H1 (cell line): ENCODE measurements around the gene PGAP2. TPM values are rescaled to one million over a fixed set of nuclear protein-coding genes. Genes with fewer than 3 reads are reported as not detected.

Experiments
- CTCF ChIA-PET: fragments of 300-600 bp; sonication (Branson Sonifier 250); formaldehyde crosslinking; loops from one replicate; lab custom pipeline; 2021; ENCODE audit not compliant: partially characterized antibody; lab: Charles Lee
- POLR2A ChIA-PET: fragments of 300-600 bp; sonication (Branson Sonifier 250); formaldehyde crosslinking; loops from one replicate; lab custom pipeline; 2021; ENCODE audit warnings: inconsistent platforms; ENCODE audit not compliant: partially characterized antibody; lab: Charles Lee
- DNase-seq, 2 experiments: peaks; one replicate each; pipeline versions ENCODE4 v3.0.0 to v3.0.0-alpha.2; 2010 to 2022; ENCODE audit warnings: low spot score in 2 of 2, low read depth in 1 of 2, mixed read lengths in 1 of 2
- FAIRE-seq: peaks from 2 replicates; lab custom pipeline; 2011; peaks lifted over from hg19 to GRCh38; lab: Jason Lieb, UNC
- H2AFZ ChIP-seq: 2 replicates; pipeline ENCODE4 v1.8.1; 2012; ENCODE audit warnings: low read length, inconsistent platforms
- H2AK5ac ChIP-seq: 2 replicates; pipeline ENCODE4 v1.6.1; 2013; ENCODE audit warnings: low read depth, low read length
- H2BK120ac ChIP-seq: replicated peaks from 2 replicates; pipeline ENCODE3; 2013; ENCODE audit warnings: low read depth, low read length, inconsistent platforms
- H2BK12ac ChIP-seq: 2 replicates; pipeline ENCODE4 v1.6.1; 2013; ENCODE audit warnings: low read depth, low read length
- H2BK15ac ChIP-seq: 2 replicates; pipeline ENCODE4 v1.6.1; 2013; ENCODE audit warnings: low read length
- H2BK20ac ChIP-seq: 2 replicates; pipeline ENCODE4 v1.6.1; 2013; ENCODE audit warnings: low read length
- H2BK5ac ChIP-seq: 2 replicates; pipeline ENCODE4 v1.6.1; 2013; ENCODE audit warnings: low read depth, low read length
- H3K14ac ChIP-seq: 2 replicates; pipeline ENCODE4 v1.6.1; 2013; ENCODE audit warnings: inconsistent platforms; ENCODE audit not compliant: insufficient read length
- H3K18ac ChIP-seq: 2 replicates; pipeline ENCODE4 v1.6.1; 2013; ENCODE audit warnings: low read length; ENCODE audit errors: extremely low read depth
- H3K23ac ChIP-seq: 2 replicates; pipeline ENCODE4 v1.6.1; 2013; ENCODE audit warnings: inconsistent platforms; ENCODE audit not compliant: insufficient read length
- H3K23me2 ChIP-seq: 2 replicates; pipeline ENCODE4 v1.6.1; 2013; ENCODE audit warnings: low read depth, low read length
- H3K27ac ChIP-seq: 2 replicates; pipeline ENCODE4 v1.6.1; 2011; ENCODE audit warnings: low read depth, low read length, inconsistent platforms
- H3K27me3 ChIP-seq, 4 experiments: replicated peaks in 1 of 4; 1 replicate in 1 of 4; 2 replicates in 3 of 4; pipeline versions ENCODE4 v1.6.1 to v1.8.1; 2011 to 2013; ENCODE audit warnings: low read length in 3 of 4, mild to moderate bottlenecking in 3 of 4, inconsistent platforms in 2 of 4, mixed read lengths in 2 of 4, moderate library complexity in 1 of 4; ENCODE audit not compliant: control insufficient read depth in 3 of 4, insufficient read depth in 3 of 4; ENCODE audit errors: extremely low read depth in 1 of 4
- H3K36me3 ChIP-seq, 4 experiments: 2 replicates each; pipeline versions ENCODE4 v1.6.1 to v1.8.1; 2011 to 2013; ENCODE audit warnings: mild to moderate bottlenecking in 4 of 4, low read length in 3 of 4, moderate library complexity in 2 of 4, control low read depth in 1 of 4, inconsistent platforms in 1 of 4; ENCODE audit not compliant: insufficient read depth in 4 of 4, control insufficient read depth in 2 of 4
- H3K4ac ChIP-seq: replicated peaks from 2 replicates; pipeline ENCODE3; 2013; ENCODE audit warnings: low read length, low read depth, mixed read lengths, inconsistent platforms; ENCODE audit not compliant: insufficient read length
- H3K4me1 ChIP-seq, 4 experiments: replicated peaks in 1 of 4; 1 replicate in 1 of 4; 2 replicates in 3 of 4; pipeline versions ENCODE4 v1.6.1 to v1.8.1; 2011 to 2013; ENCODE audit warnings: low read length in 3 of 4, inconsistent platforms in 2 of 4, mixed read lengths in 1 of 4; ENCODE audit not compliant: insufficient read depth in 4 of 4, control insufficient read depth in 3 of 4
- H3K4me2 ChIP-seq, 2 experiments: 2 replicates each; pipeline versions ENCODE4 v1.6.1 to v1.8.1; 2011 to 2013; ENCODE audit warnings: low read depth in 2 of 2, low read length in 2 of 2, control low read depth in 1 of 2, inconsistent platforms in 1 of 2, mild to moderate bottlenecking in 1 of 2; ENCODE audit not compliant: insufficient read depth in 1 of 2
- H3K4me3 ChIP-seq, 4 experiments: fragments of 200-600, 300-600 bp in 1 of 4; sonication (generic), shearing (Covaris generic), sonication (Bioruptor Twin) in 1 of 4; 2 replicates each; pipeline versions ENCODE4 v1.5.1 to v1.8.1; 2011 to 2016; ENCODE audit warnings: low read length in 4 of 4, low read depth in 3 of 4, control low read depth in 2 of 4, inconsistent platforms in 2 of 4, mild to moderate bottlenecking in 2 of 4, mixed read lengths in 1 of 4, moderate library complexity in 1 of 4; ENCODE audit not compliant: insufficient read depth in 2 of 4; ENCODE audit errors: extremely low read depth in 1 of 4
- H3K56ac ChIP-seq: replicated peaks from 2 replicates; pipeline ENCODE3; 2013; ENCODE audit warnings: low read depth, mild to moderate bottlenecking, mixed read lengths, low read length, inconsistent platforms; ENCODE audit not compliant: insufficient read length
- H3K79me1 ChIP-seq: 2 replicates; pipeline ENCODE4 v1.6.1; 2013; ENCODE audit warnings: low read depth, low read length, control low read depth
- H3K79me2 ChIP-seq, 2 experiments: 2 replicates each; pipeline versions ENCODE4 v1.6.1 to v1.8.1; 2012 to 2013; ENCODE audit warnings: low read length in 2 of 2, mild to moderate bottlenecking in 2 of 2, inconsistent platforms in 1 of 2; ENCODE audit not compliant: insufficient read depth in 2 of 2, control insufficient read depth in 1 of 2
- H3K9ac ChIP-seq, 4 experiments: replicated peaks in 1 of 4; 1 replicate in 1 of 4; 2 replicates in 3 of 4; pipeline versions ENCODE4 v1.6.1 to v1.8.1; 2011 to 2013; ENCODE audit warnings: low read depth in 3 of 4, low read length in 3 of 4, control low read depth in 2 of 4, mild to moderate bottlenecking in 2 of 4, moderate library complexity in 2 of 4, inconsistent platforms in 1 of 4; ENCODE audit errors: extremely low read depth in 1 of 4
- H3K9me3 ChIP-seq, 2 experiments: 2 replicates each; pipeline versions ENCODE4 v1.6.1 to v1.8.1; 2012 to 2013; ENCODE audit warnings: mild to moderate bottlenecking in 2 of 2, moderate library complexity in 2 of 2, control low read depth in 1 of 2, inconsistent platforms in 1 of 2, low read depth in 1 of 2, low read length in 1 of 2, mixed read lengths in 1 of 2; ENCODE audit not compliant: insufficient read depth in 2 of 2
- H4K20me1 ChIP-seq, 2 experiments: replicated peaks in 1 of 2; 2 replicates each; pipeline versions ENCODE3 to v1.8.1; 2011 to 2013; ENCODE audit warnings: inconsistent platforms in 2 of 2, low read length in 2 of 2, mild to moderate bottlenecking in 1 of 2; ENCODE audit not compliant: insufficient read depth in 2 of 2, control insufficient read depth in 1 of 2
- H4K5ac ChIP-seq: 2 replicates; pipeline ENCODE4 v1.6.1; 2013; ENCODE audit warnings: low read length, low read depth, mixed read lengths, inconsistent platforms; ENCODE audit not compliant: insufficient read length
- H4K8ac ChIP-seq: 2 replicates; pipeline ENCODE4 v1.8.0; 2013; ENCODE audit warnings: mild to moderate bottlenecking, moderate library complexity, low read length, inconsistent platforms; ENCODE audit not compliant: insufficient read depth; ENCODE audit errors: extremely low read depth
- H4K91ac ChIP-seq: replicated peaks from 2 replicates; pipeline ENCODE3; 2013; ENCODE audit warnings: low read length, mixed read lengths, inconsistent platforms; ENCODE audit not compliant: insufficient read length
- BCL11A ChIP-seq, 2 experiments: IDR thresholded peaks; one replicate each; pipeline ENCODE4 v1.6.1; 2011; ENCODE audit warnings: low read depth in 2 of 2, low read length in 2 of 2, mild to moderate bottlenecking in 2 of 2
- BRCA1 ChIP-seq: IDR thresholded peaks from 2 replicates; pipeline ENCODE4 v1.6.1; 2012; ENCODE audit warnings: low read depth, low read length, improper control_type of control experiment
- FOSL1 ChIP-seq: IDR thresholded peaks from 2 replicates; pipeline ENCODE4 v1.6.1; 2011; ENCODE audit warnings: mild to moderate bottlenecking, low read depth, low read length, moderate library complexity; ENCODE audit not compliant: insufficient read depth
- HDAC6 ChIP-seq: IDR thresholded peaks from one replicate; pipeline ENCODE4 v1.7.1; 2012; ENCODE audit warnings: low read depth, mild to moderate bottlenecking, inconsistent platforms, low read length, moderate library complexity
- JUN ChIP-seq: IDR thresholded peaks from 2 replicates; pipeline ENCODE4 v1.6.1; 2011; ENCODE audit warnings: low read depth, mild to moderate bottlenecking, improper control_type of control experiment, low read length
- KDM4A ChIP-seq: IDR thresholded peaks from one replicate; pipeline ENCODE4 v1.7.1; 2012; ENCODE audit warnings: low read depth, mild to moderate bottlenecking, moderate library complexity, low read length, inconsistent platforms; ENCODE audit not compliant: severe bottlenecking
- KDM5A ChIP-seq: fragments of 200-600 bp; IDR thresholded peaks from 2 replicates; pipeline ENCODE4 v1.7.1; 2012; ENCODE audit warnings: mild to moderate bottlenecking, low read length, inconsistent platforms, mixed read lengths
- PHF8 ChIP-seq: fragments of 200-600 bp; sonication (generic); conservative IDR thresholded peaks from 2 replicates; pipeline ENCODE4 v1.7.1; 2012; ENCODE audit warnings: low read depth, mild to moderate bottlenecking, inconsistent platforms, low read length, moderate library complexity
- SIX5 ChIP-seq: IDR thresholded peaks from 2 replicates; pipeline ENCODE4 v1.6.1; 2011; ENCODE audit warnings: mild to moderate bottlenecking, low read depth, low read length
- ZNF274 ChIP-seq: IDR thresholded peaks from 2 replicates; pipeline ENCODE4 v1.7.0; 2012; ENCODE audit warnings: low read length, borderline replicate concordance; ENCODE audit errors: extremely low read depth
- WGBS, 2 experiments: shearing (Covaris generic) in 1 of 2; methylation state at CpG; one replicate each; pipeline versions ENCODE4 v1.1.6 to v1.1.7; 2013 to 2015; ENCODE audit warnings: low lambda C conversion rate in 2 of 2, mixed read lengths in 2 of 2, inconsistent platforms in 1 of 2, low coverage in 1 of 2, missing lambda C conversion rate in 1 of 2; ENCODE audit not compliant: insufficient replicate concordance in 2 of 2, insufficient coverage in 1 of 2, insufficient read length in 1 of 2; ENCODE audit errors: extremely low coverage in 1 of 2, missing lambda C conversion rate in 1 of 2; 5-methylcytosine and 5-hydroxymethylcytosine counted together
- polyA plus RNA-seq, 7 experiments: library from polyadenylated mRNA; depleted of rRNA in 3 of 7; stranded (reverse) in 5 of 7; unstranded in 2 of 7; fragments of >200 nt in 5 of 7; fragments of 200-250 nt in 2 of 7; gene quantifications; 1 replicate in 5 of 7; 2 replicates in 1 of 7; 4 replicates in 1 of 7; pipeline versions ENCODE4 v1.2.1 to v1.2.3, GENCODE V29; 2011 to 2013; ENCODE audit warnings: missing spikeins in 2 of 7, mixed read lengths in 2 of 7
- total RNA-seq: library from RNA; stranded (reverse); fragmentation: NEBNext Ultra II Directional; extraction: Animal tissue kit (Norgen Biotek cat#: 25700); gene quantifications from 2 replicates; pipeline ENCODE4 v1.2.1, GENCODE V29; 2021
- TF ChIP-seq, protein P1 (sequence below): IDR thresholded peaks from 2 replicates; pipeline ENCODE4 v1.6.1; 2012; ENCODE audit warnings: inconsistent platforms

PGAP2 gene
- total and polyA plus RNA-seq, 2 of the 8 experiments (the other 6 are each of a cell fraction or from before 2014, with no cell fraction given): 56.5 to 106 TPM

GRCh38 chr11:3797329-3798090, 10.8 kb upstream of the PGAP2 start, which contains the start of gene NUP98:
TSS of gene NUP98 (minus strand) at chr11:3797554. CDS start at chr11:3782117, 15,437 bp downstream.
- H2BK120ac ChIP-seq: peak within 1 kb of the TSS; percentile 88
- H2BK5ac ChIP-seq: peak within 1 kb of the TSS; percentile 81; the same call in 1 of the 2 replicates
- H2BK20ac ChIP-seq: no peak within 1 kb of the TSS
- peak within 1 kb of the TSS; percentile 88 for H4K5ac ChIP-seq
- 0% methylated on average over 61 of the region's 86 CpGs; no CpG with 5 or more reads in 1 of the 2 experiments for WGBS, 2 experiments
- FAIRE-seq (peak; percentile 77), DNase-seq (peak; percentile 99 to 100)
- H3K23ac ChIP-seq: no peak within 1 kb of the TSS
- ChIA-PET POLR2A (interaction anchor here (0.6 to 4.0 kb wide), 10 partner anchors 8 to 93 kb away, joined by 3 to 18 read pairs (median 4); partner anchors contain the start of gene PGAP2), CTCF (interaction anchor here (1.1 to 7.8 kb wide), 3 partner anchors 11 to 47 kb away, joined by 3 to 81 read pairs (median 3); partner anchors contain the start of gene PGAP2)
- peak within 1 kb of the TSS; percentile 84 to 86 for H3K4me2 ChIP-seq
- peak within 1 kb of the TSS; percentile 93 for H3K18ac ChIP-seq
- peaks cover 33 to 47% of the 10 kb centered on the region in 2 experiments for H3K79me2 ChIP-seq
- H3K9ac ChIP-seq: peak within 1 kb of the TSS; percentile 68 to 89 (median 86)
- H3K9me3 ChIP-seq: no peaks in the 10 kb centered on the region
- H2AK5ac ChIP-seq: no peak within 1 kb of the TSS
- peak within 1 kb of the TSS; percentile 91 for H3K4ac ChIP-seq
- H3K27me3 ChIP-seq: no peaks in the 10 kb centered on the region
- H3K79me1 ChIP-seq: peaks cover 6% of the 10 kb centered on the region; the same call in 1 of the 2 replicates
- H2BK12ac ChIP-seq: no peak within 1 kb of the TSS
- H3K56ac ChIP-seq: peak within 1 kb of the TSS; percentile 89
- H4K91ac ChIP-seq: peak within 1 kb of the TSS; percentile 80
- H3K27ac ChIP-seq: peak within 1 kb of the TSS; percentile 88
- peaks cover 7% of the 10 kb centered on the region for H3K23me2 ChIP-seq
- peak within 1 kb of the TSS; percentile 83 to 95 (median 93) for H3K4me3 ChIP-seq
- H3K14ac ChIP-seq: no peak within 1 kb of the TSS
- H3K4me1 ChIP-seq: peaks cover 0 to 5% (median 2%) of the 10 kb centered on the region in 4 experiments; a peak in 1 of 7 replicates
- peak within 1 kb of the TSS; percentile 10; the same call in 1 of the 2 replicates for H2AFZ ChIP-seq
- H4K8ac ChIP-seq: peak within 1 kb of the TSS; percentile 96
- H3K36me3 ChIP-seq: peaks cover 0 to 15% (median 8%) of the 10 kb centered on the region in 4 experiments; a peak in 6 of 8 replicates
- H4K20me1 ChIP-seq: peaks cover 13 to 18% of the 10 kb centered on the region in 2 experiments
- no peak within 1 kb of the TSS for H2BK15ac ChIP-seq
- TF ChIP-seq BRCA1 (no peak), PHF8 (peak; percentile 99), HDAC6 (no peak), ZNF274 (no peak), JUN (no peak), BCL11A (IDR thresholded peaks at IDR 0.05; ENCODE audit: low read depth in 2 of 2, low read length in 2 of 2) (no peak), KDM5A (no peak), KDM4A (no peak), FOSL1 (no peak), SIX5 (no peak)
- TF ChIP-seq, protein P1, sequence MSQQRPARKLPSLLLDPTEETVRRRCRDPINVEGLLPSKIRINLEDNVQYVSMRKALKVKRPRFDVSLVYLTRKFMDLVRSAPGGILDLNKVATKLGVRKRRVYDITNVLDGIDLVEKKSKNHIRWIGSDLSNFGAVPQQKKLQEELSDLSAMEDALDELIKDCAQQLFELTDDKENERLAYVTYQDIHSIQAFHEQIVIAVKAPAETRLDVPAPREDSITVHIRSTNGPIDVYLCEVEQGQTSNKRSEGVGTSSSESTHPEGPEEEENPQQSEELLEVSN: peak; percentile 99
